Measurements from ENCODE around the gene TUBB.
A peak's percentile ranks its signal among the peaks of the same experiment; 100 is the strongest.

- TF ChIP-seq CTCF (conservative IDR thresholded peaks at IDR 0.05 in 1 of 2, IDR thresholded peaks at IDR 0.05 in 1 of 2; ENCODE audit: extremely low read depth in 1 of 2, insufficient read depth in 1 of 2, low read depth in 1 of 2, low read length in 2 of 2) (peak; percentile 40 to 83), EZH2 (IDR thresholded peaks at IDR 0.05; ENCODE audit: borderline replicate concordance, low read length) (no peak)
Measured at GRCh38 chr6:30744054-30744805, 24.1 kb downstream of the TUBB start, which contains the start of gene IER3.

Data from mammary epithelial cell (primary cell).